CD4-positive, alpha-beta T cell treated with Interleukin-6 for 4 hours (primary cell): Measurements from ENCODE around the gene TBCK.
"Not testable (repeated sequence)": the region's sequence is repeated elsewhere in the genome, so short reads cannot be mapped to it uniquely, and the experiment has no call there.

ENCODE experiments used
- DNase-seq: peaks from one replicate; pipeline ENCODE4 v3.0.0-alpha.2; 2020; ENCODE audit warnings: mixed read lengths

Gene TBCK

GRCh38 chr4:106315968-106316772, at the start of gene TBCK, which contains the start of gene AIMP1:
TBCK (minus strand) TSS chr4:106316209; CDS start chr4:106308960, 7,249 bp downstream.
AIMP1 (plus strand) TSS chr4:106316550; CDS start chr4:106325010, 8,460 bp downstream.
- DNase-seq: peak; percentile 85

- DNase-seq: no peak
Observed at GRCh38 chr4:106365613-106366012, 49.6 kb upstream of the TBCK start.

- DNase-seq: no peak
Observed at GRCh38 chr4:106364282-106364681, 48.3 kb upstream of the TBCK start.

- no peak for DNase-seq
Observed at GRCh38 chr4:106362086-106362825, 46.2 kb upstream of the TBCK start.

- no peak for DNase-seq
Observed at GRCh38 chr4:106358899-106359298, 42.9 kb upstream of the TBCK start.

- no peak for DNase-seq
Observed at GRCh38 chr4:106355193-106355592, 39.2 kb upstream of the TBCK start.

- no peak for DNase-seq
Observed at GRCh38 chr4:106353786-106354185, 37.8 kb upstream of the TBCK start.

GRCh38 chr4:106351016-106351415, 35.0 kb upstream of the TBCK start:
- no peak for DNase-seq

- no peak for DNase-seq
Observed at GRCh38 chr4:106347167-106347566, 31.2 kb upstream of the TBCK start.

- no peak for DNase-seq
Observed at GRCh38 chr4:106344647-106344970, 28.6 kb upstream of the TBCK start.

GRCh38 chr4:106343865-106344646, 28.0 kb upstream of the TBCK start:
- DNase-seq: no peak

GRCh38 chr4:106340774-106341173, 24.8 kb upstream of the TBCK start:
- no peak for DNase-seq

GRCh38 chr4:106339431-106339830, 23.4 kb upstream of the TBCK start:
- no peak for DNase-seq

- no peak for DNase-seq
Observed at GRCh38 chr4:106338671-106339070, 22.7 kb upstream of the TBCK start.

- no peak for DNase-seq
Observed at GRCh38 chr4:106337916-106338315, 21.9 kb upstream of the TBCK start.

GRCh38 chr4:106336618-106337017, 20.6 kb upstream of the TBCK start:
- no peak for DNase-seq

GRCh38 chr4:106334741-106335470, 18.9 kb upstream of the TBCK start:
- no peak for DNase-seq

- no peak for DNase-seq
Observed at GRCh38 chr4:106333186-106333585, 17.2 kb upstream of the TBCK start.

- DNase-seq: no peak
Observed at GRCh38 chr4:106329041-106329618, 13.1 kb upstream of the TBCK start.

GRCh38 chr4:106325800-106326199, 9.8 kb upstream of the TBCK start:
- DNase-seq: no peak

- DNase-seq: no peak
Observed at GRCh38 chr4:106323119-106323518, 7.1 kb upstream of the TBCK start.

GRCh38 chr4:106321814-106322213, 5.8 kb upstream of the TBCK start:
- DNase-seq: not testable (repeated sequence)
